Left forelimb (tissue), 1 donor: ENCODE measurements around the gene LCMT2.

Experiments used
- DNase-seq: peaks from one replicate; pipeline ENCODE4 v3.0.0-alpha.2; 2018; ENCODE audit warnings: low spot score

LCMT2 gene

GRCh38 chr15:43274136-43274535 lies 56.2 kb downstream of the LCMT2 start:
- no peak for DNase-seq
